ENCODE measurements around the gene COL5A3. TPM values are rescaled to one million over a fixed set of nuclear protein-coding genes. Genes with fewer than 3 reads are reported as not detected.
"Not testable (repeated sequence)": the region's sequence is repeated elsewhere in the genome, so short reads cannot be mapped to it uniquely, and the experiment has no call there.

Gene COL5A3
- total RNA-seq = under 1 TPM; 0.12 to 0.87 TPM

DNA sequence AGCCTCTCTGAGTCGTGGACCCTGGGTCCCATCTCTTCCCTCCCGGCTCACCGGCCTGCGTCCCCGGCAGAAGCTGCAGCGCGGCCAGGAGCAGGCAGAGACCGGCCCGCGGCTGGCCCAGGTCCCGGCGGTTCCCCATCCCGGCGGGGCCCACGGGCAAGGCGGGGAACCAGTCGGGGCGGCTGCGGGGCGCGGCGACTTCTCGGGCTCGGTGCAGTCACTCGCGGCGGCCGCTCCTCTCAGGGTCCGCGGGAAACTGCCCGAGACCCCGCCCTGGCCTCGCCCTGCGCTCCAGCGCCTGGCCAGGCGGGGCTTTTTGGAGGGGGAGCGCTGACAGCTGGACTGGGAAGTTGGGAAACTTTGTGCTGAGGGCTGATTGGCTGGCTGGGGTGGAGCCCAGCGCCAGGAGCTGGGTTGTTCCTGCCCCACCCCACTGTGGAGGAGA, at the start of gene COL5A3:
Gene COL5A3 (minus strand): TSS at position 258 of the 445 bp plus-strand sequence. CDS start 119 bp downstream, at position 139.
- DNase-seq (ENCODE audit: low spot score in 2 of 2) (no peak), ATAC-seq (no peak)
- H3K27ac Mint-ChIP-seq = no peak within 1 kb of the TSS
- no peaks in the 10 kb centered on the region for H3K9me3 Mint-ChIP-seq
- peaks cover 5 to 12% of the 10 kb centered on the region in 2 donors for H3K36me3 Mint-ChIP-seq

- H3K27ac Mint-ChIP-seq = no peak overlapping the region
- no peaks in the 10 kb centered on the region for H3K36me3 Mint-ChIP-seq
- DNase-seq (ENCODE audit: low spot score in 2 of 2) (no peak), ATAC-seq (peak in 1 of 2 donors; percentile 13)
- H3K9me3 Mint-ChIP-seq = no peaks in the 10 kb centered on the region
Measured at GRCh38 chr19:10052602-10053360, 42.5 kb upstream of the COL5A3 start.

DNA sequence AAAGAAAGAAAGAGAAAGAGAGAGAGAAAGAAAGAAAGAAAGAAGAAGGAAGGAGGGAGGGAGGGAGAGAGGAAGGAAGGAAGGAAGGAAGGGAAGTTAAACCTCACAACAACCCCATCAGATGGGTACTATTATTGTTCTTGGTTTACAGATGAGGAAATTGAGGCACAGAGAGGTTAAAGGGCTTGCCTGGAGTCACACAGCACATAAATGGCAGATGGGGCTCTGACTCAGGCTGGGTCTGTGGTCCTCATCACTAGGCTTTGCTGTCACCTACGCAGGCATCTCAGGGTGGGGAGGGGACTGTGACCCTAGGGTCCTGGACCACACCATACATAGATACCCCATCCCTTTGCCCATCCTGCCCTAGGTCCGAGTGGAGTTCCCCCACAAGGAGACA, 39.3 kb upstream of the COL5A3 start:
- peaks cover 0 to 5% of the 10 kb centered on the region in 2 donors for H3K9me3 Mint-ChIP-seq
- ATAC-seq (no peak), DNase-seq (ENCODE audit: low spot score in 2 of 2) (no peak)
- H3K27ac Mint-ChIP-seq = no peak overlapping the region
- H3K36me3 Mint-ChIP-seq = peaks cover 0 to 4% of the 10 kb centered on the region in 2 donors

GRCh38 chr19:10045371-10045770, 35.1 kb upstream of the COL5A3 start:
- ATAC-seq (no peak), DNase-seq (ENCODE audit: low spot score in 2 of 2) (no peak)
- Mint-ChIP-seq H3K9me3 (peaks cover 10 to 16% of the 10 kb centered on the region in 2 donors), H3K27ac (no peak overlapping the region), H3K36me3 (peaks cover 7 to 27% of the 10 kb centered on the region in 2 donors)

GRCh38 chr19:10044390-10044789, 34.1 kb upstream of the COL5A3 start:
- peaks cover 7 to 27% of the 10 kb centered on the region in 2 donors for H3K36me3 Mint-ChIP-seq
- H3K9me3 Mint-ChIP-seq = peaks cover 10 to 16% of the 10 kb centered on the region in 2 donors
- H3K27ac Mint-ChIP-seq = no peak overlapping the region
- ATAC-seq (peak in 1 of 2 donors; percentile 56), DNase-seq (ENCODE audit: low spot score in 2 of 2) (no peak)

GRCh38 chr19:10043286-10043927, 33.1 kb upstream of the COL5A3 start:
- ATAC-seq (no peak), DNase-seq (ENCODE audit: low spot score in 2 of 2) (no peak)
- H3K36me3 Mint-ChIP-seq = peaks cover 7 to 27% of the 10 kb centered on the region in 2 donors
- H3K9me3 Mint-ChIP-seq = peaks cover 10 to 16% of the 10 kb centered on the region in 2 donors
- no peak overlapping the region for H3K27ac Mint-ChIP-seq

DNA sequence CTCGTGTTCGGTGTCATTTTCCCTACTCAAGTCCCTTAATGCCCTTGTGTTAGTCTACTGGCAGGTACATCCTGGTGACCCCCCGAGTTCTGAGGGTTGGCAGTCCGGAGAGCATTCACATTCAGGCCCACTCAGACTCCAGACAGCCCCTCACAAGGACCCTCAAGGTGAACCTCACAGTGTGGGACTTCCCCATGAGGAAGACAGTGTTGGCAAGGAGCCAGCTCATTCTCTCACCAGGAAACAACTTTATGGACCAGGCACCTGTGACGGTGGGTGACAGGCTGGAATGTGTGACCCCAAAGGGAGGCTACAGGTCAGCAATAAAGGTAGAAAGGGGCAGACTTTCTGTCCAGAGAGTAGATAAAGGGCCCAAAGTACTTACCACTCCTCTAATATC, 27.5 kb upstream of the COL5A3 start:
- no peak for DNase-seq (ENCODE audit: low spot score in 2 of 2)
- peaks cover 0 to 9% of the 10 kb centered on the region in 2 donors for H3K36me3 Mint-ChIP-seq
- no peaks in the 10 kb centered on the region for H3K9me3 Mint-ChIP-seq
- H3K27ac Mint-ChIP-seq = no peak overlapping the region
- ATAC-seq = no peak

DNA sequence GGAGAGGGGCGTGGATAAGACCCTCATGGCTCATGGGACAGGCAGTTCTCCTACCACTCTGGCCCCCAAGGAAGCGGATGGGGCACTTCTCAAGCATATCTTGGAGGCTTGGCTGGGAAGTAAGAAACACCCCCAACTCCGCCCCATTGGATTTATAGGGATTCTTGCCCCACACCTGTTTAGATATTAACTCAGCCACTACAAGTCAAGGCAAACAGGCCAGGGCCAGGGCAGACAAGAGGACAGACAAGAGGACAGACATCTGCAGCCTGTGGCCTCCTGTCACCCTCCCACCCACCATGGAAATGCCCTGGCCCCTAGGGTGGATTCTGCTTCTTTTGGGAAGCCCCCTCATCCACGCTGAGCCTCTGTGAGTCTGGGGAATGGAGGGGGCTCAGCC, 27.1 kb upstream of the COL5A3 start:
- ATAC-seq = no peak
- no peaks in the 10 kb centered on the region for H3K9me3 Mint-ChIP-seq
- no peak overlapping the region for H3K27ac Mint-ChIP-seq
- DNase-seq (ENCODE audit: low spot score in 2 of 2) = no peak
- peaks cover 0 to 9% of the 10 kb centered on the region in 2 donors for H3K36me3 Mint-ChIP-seq

DNA sequence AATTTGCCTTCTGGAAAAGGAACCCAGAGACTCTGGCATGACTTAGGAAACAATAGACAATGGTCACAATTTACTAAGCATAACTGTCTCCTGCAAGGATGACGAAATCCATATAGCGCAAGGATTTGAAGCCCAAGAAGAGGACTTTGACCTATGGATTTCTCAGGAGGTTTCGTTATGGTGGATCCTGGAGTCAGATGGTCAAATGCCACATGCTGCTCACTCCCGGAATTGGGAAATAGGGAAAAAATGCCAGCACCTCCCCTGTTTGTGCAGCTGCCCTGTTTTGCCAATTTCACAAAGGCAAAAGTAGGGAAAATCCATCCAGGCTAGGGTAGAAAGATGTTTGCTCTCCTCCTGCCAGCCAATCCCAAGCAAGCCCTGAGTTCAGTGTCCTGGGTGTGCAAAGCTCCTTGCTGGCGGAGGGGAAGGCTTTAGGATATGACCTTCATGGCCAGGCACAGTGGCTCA, 26.3 kb upstream of the COL5A3 start:
- DNase-seq (ENCODE audit: low spot score in 2 of 2) (no peak), ATAC-seq (no peak)
- no peaks in the 10 kb centered on the region for H3K9me3 Mint-ChIP-seq
- H3K36me3 Mint-ChIP-seq = peaks cover 0 to 7% of the 10 kb centered on the region in 2 donors
- H3K27ac Mint-ChIP-seq = no peak overlapping the region

GRCh38 chr19:10033614-10034013, 23.3 kb upstream of the COL5A3 start:
- Mint-ChIP-seq H3K36me3 (no peaks in the 10 kb centered on the region), H3K9me3 (no peaks in the 10 kb centered on the region), H3K27ac (no peak overlapping the region)
- DNase-seq (ENCODE audit: low spot score in 2 of 2) = no peak
- no peak for ATAC-seq

DNA sequence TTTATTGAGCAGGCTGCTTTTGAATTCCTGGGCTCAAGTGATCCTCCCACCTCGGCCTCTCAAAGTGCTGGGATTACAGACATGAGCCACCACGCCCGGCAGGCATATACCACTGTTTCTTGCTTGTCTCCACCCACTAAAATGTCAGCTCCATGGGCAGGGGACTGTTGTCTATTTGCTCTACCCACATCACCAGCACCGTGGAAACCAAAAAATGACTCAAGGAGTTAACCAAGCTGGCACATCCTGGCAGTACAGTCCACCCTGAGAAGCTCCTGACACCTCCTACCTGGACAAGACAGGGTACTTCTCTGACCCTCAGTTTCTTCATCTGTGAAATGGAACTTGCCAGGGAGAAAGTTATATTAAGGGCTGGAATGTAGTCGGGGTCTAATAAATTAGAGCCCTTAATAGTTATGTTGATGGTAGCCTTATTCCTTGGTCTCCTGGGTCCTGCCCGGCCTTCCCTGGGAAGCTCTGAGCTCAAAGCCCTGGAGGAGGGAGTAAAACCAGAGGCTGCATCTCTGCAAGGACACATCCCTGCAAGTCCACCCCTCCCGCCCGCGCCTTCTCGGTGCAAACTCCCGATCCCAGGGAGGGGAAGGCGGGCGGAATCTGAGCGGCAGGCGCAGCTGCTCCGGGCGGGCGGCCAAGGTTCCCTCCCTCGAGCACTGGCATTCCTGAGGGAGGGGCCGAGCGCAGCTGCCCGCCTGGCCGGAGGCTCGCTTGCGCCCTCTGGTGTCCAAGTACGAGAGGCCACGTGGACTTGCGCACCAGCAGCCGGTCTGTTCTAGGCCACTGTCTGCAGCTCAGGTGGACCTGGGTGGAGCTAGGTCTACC, 17.1 kb upstream of the COL5A3 start:
- Mint-ChIP-seq H3K27ac (no peak overlapping the region), H3K9me3 (no peaks in the 10 kb centered on the region), H3K36me3 (no peaks in the 10 kb centered on the region)
- peak; percentile 83 to 88 for DNase-seq (ENCODE audit: low spot score in 2 of 2)
- ATAC-seq = peak; percentile 99

GRCh38 chr19:10026744-10027143, 16.4 kb upstream of the COL5A3 start:
- no peak overlapping the region for H3K27ac Mint-ChIP-seq
- H3K9me3 Mint-ChIP-seq = no peaks in the 10 kb centered on the region
- DNase-seq (ENCODE audit: low spot score in 2 of 2) = no peak
- H3K36me3 Mint-ChIP-seq = no peaks in the 10 kb centered on the region
- no peak for ATAC-seq

DNA sequence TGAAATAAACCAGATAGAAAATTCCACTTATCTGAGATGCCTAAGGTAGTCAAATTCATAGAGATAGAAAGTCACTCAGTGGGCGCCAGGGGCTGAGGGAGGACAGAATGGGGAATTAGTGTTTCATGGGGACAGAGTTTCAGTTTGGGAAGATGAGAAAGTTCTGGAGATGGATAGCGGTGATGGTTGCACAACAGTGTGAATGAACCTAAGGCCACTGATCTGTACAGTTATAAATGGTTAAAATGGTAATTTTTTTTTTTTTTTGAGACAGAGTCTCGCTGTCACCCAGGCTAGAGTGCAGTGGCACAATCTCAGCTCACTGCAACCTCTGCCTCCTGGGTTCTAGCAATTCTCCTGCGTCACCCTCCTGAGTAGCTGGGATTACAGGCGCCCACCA, 12.8 kb upstream of the COL5A3 start:
- not testable (repeated sequence) for H3K36me3 Mint-ChIP-seq; H3K9me3 Mint-ChIP-seq; ATAC-seq; DNase-seq (ENCODE audit: low spot score in 2 of 2); H3K27ac Mint-ChIP-seq

- ATAC-seq = no peak
- H3K36me3 Mint-ChIP-seq = no peaks in the 10 kb centered on the region
- H3K9me3 Mint-ChIP-seq = no peaks in the 10 kb centered on the region
- no peak for DNase-seq (ENCODE audit: low spot score in 2 of 2)
- no peak overlapping the region for H3K27ac Mint-ChIP-seq
Measured at GRCh38 chr19:10021863-10022262, 11.6 kb upstream of the COL5A3 start.

GRCh38 chr19:10021446-10021845, 11.1 kb upstream of the COL5A3 start:
- ATAC-seq = no peak
- Mint-ChIP-seq H3K36me3 (no peaks in the 10 kb centered on the region), H3K9me3 (no peaks in the 10 kb centered on the region), H3K27ac (no peak overlapping the region)
- DNase-seq (ENCODE audit: low spot score in 2 of 2) = no peak

DNA sequence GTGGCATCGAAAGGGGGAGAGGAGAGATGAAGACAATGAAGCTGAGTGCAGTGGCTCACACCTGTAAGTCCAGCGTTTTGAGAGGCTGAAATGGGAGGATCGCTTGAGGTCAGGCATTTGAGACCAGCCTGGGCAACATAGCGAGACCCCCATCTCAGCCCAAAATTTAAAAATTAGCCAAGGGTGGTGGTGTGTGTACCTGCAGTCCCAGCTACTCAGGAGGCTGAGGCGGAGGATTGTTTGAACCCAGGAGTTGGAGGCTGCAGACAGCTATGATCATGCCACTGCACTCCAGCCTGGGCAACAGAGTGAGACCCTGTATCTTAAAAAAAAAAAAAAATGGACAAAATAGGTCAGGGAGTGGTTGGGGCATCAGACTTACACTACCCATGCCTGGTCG, 10.5 kb upstream of the COL5A3 start:
- ATAC-seq (no peak), DNase-seq (ENCODE audit: low spot score in 2 of 2) (no peak)
- Mint-ChIP-seq H3K9me3 (no peaks in the 10 kb centered on the region), H3K27ac (no peak overlapping the region), H3K36me3 (no peaks in the 10 kb centered on the region)

DNA sequence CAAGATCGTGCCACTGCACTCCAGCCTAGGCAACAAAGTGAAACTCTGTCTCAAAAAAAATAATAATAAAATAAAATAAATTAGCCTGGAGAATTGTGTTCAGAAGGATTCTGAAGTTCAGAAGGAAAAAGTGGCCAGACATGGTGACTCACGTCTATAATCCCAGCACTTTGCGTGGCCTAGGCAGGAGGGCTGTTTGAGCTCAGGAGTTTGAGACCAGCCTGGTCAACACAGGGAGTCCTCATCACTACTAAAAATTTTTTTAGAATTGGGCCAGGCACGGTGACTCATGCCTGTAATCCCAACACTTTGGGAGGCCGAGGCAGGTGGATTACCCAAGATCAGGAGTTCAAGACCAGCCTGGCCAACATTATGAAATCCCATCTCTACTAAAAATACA, 8.9 kb upstream of the COL5A3 start:
- ATAC-seq = no peak
- Mint-ChIP-seq H3K36me3 (no peaks in the 10 kb centered on the region), H3K27ac (no peak overlapping the region), H3K9me3 (no peaks in the 10 kb centered on the region)
- no peak for DNase-seq (ENCODE audit: low spot score in 2 of 2)

All from activated naive CD4-positive, alpha-beta T cell treated with anti-CD3 and anti-CD28 coated beads, Interleukin-2, amount 50 U/mL, for 72 hours (primary cell).